Liver (tissue), 9 donors: ENCODE results near the gene DUSP2. TPM values are rescaled to one million over a fixed set of nuclear protein-coding genes. Genes with fewer than 3 reads are reported as not detected.

Experiments
- DNase-seq: peaks from one replicate; pipeline ENCODE4 v3.0.0-alpha.2; 2017; ENCODE audit warnings: low spot score
- H3K27ac ChIP-seq, 2 donors: one replicate each; pipeline ENCODE4 v1.7.0; 2013; ENCODE audit warnings: inconsistent platforms in 2 of 2, low read length in 2 of 2, control low read depth in 1 of 2, low read depth in 1 of 2, mild to moderate bottlenecking in 1 of 2
- H3K27me3 ChIP-seq, 4 donors: one replicate each; pipeline versions ENCODE4 v1.6.1 to v1.7.0; 2013; ENCODE audit warnings: low read length in 3 of 4, inconsistent platforms in 1 of 4, mild to moderate bottlenecking in 1 of 4, moderate library complexity in 1 of 4; ENCODE audit not compliant: control insufficient read depth in 4 of 4, insufficient read depth in 4 of 4
- H3K36me3 ChIP-seq, 4 donors: one replicate each; pipeline versions ENCODE4 v1.6.1 to v1.7.0; 2013; ENCODE audit warnings: low read length in 3 of 4, mild to moderate bottlenecking in 3 of 4, low read depth in 1 of 4, moderate library complexity in 1 of 4; ENCODE audit not compliant: control insufficient read depth in 4 of 4, insufficient read depth in 3 of 4
- H3K4me1 ChIP-seq, 4 donors: one replicate each; pipeline versions ENCODE4 v1.6.1 to v1.7.0; 2013; ENCODE audit warnings: low read length in 3 of 4, mild to moderate bottlenecking in 3 of 4, moderate library complexity in 1 of 4; ENCODE audit not compliant: control insufficient read depth in 4 of 4, insufficient read depth in 4 of 4
- H3K4me3 ChIP-seq, 3 donors: one replicate each; pipeline versions ENCODE4 v1.6.1 to v1.7.0; 2013; ENCODE audit warnings: low read length in 3 of 3, control low read depth in 1 of 3, low read depth in 1 of 3, mild to moderate bottlenecking in 1 of 3
- H3K9ac ChIP-seq, 2 donors: one replicate each; pipeline ENCODE4 v1.7.0; 2013; ENCODE audit warnings: low read length in 2 of 2, mild to moderate bottlenecking in 2 of 2, moderate library complexity in 2 of 2, control low read depth in 1 of 2, low read depth in 1 of 2
- H3K9me3 ChIP-seq, 4 donors: one replicate each; pipeline versions ENCODE4 v1.6.1 to v1.7.0; 2013; ENCODE audit warnings: low read length in 3 of 4; ENCODE audit not compliant: control insufficient read depth in 4 of 4
- EGR1 ChIP-seq, 2 donors: IDR thresholded peaks; 2 replicates each; pipeline ENCODE4 v1.6.1; 2016 to 2018; ENCODE audit warnings: antibody characterized with exemption in 2 of 2, low read depth in 2 of 2
- FOXA1 ChIP-seq: IDR thresholded peaks from 2 replicates; pipeline ENCODE4 v1.6.1; 2016; ENCODE audit warnings: antibody characterized with exemption
- FOXA2 ChIP-seq: IDR thresholded peaks from 2 replicates; pipeline ENCODE4 v1.6.1; 2016; ENCODE audit warnings: antibody characterized with exemption
- GABPA ChIP-seq, 2 donors: IDR thresholded peaks in 1 of 2; conservative IDR thresholded peaks in 1 of 2; 2 replicates each; pipeline ENCODE4 v1.6.1; 2016; ENCODE audit warnings: antibody characterized with exemption in 2 of 2, mild to moderate bottlenecking in 1 of 2, moderate library complexity in 1 of 2
- HNF4A ChIP-seq, 2 donors: conservative IDR thresholded peaks; 2 replicates each; pipeline ENCODE4 v1.6.1; 2016; ENCODE audit warnings: antibody characterized with exemption in 2 of 2, mild to moderate bottlenecking in 2 of 2
- HNF4G ChIP-seq: IDR thresholded peaks from 2 replicates; pipeline ENCODE4 v1.6.1; 2016; ENCODE audit warnings: antibody characterized with exemption
- JUND ChIP-seq, 2 donors: IDR thresholded peaks; 2 replicates each; pipeline ENCODE4 v1.6.1; 2016; ENCODE audit warnings: antibody characterized with exemption in 2 of 2
- RAD21 ChIP-seq, 2 donors: IDR thresholded peaks; 2 replicates each; pipeline ENCODE4 v1.6.1; 2016; ENCODE audit warnings: antibody characterized with exemption in 2 of 2, mild to moderate bottlenecking in 2 of 2
- SP1 ChIP-seq: IDR thresholded peaks from 2 replicates; pipeline ENCODE4 v1.6.1; 2018; ENCODE audit warnings: antibody characterized with exemption, mild to moderate bottlenecking
- TAF1 ChIP-seq: conservative IDR thresholded peaks from 2 replicates; pipeline ENCODE4 v1.6.1; 2016; ENCODE audit warnings: antibody characterized with exemption, mild to moderate bottlenecking
- WGBS: extraction: QIAGEN DNeasy Blood & Tissue Kit; methylation state at CpG from one replicate; pipeline ENCODE4 v1.1.7; 2013; 5-methylcytosine and 5-hydroxymethylcytosine counted together
- polyA plus RNA-seq, 2 donors: library from polyadenylated mRNA; stranded (reverse) in 1 of 2; unstranded in 1 of 2; fragments of 200-250 nt in 1 of 2; fragments of >200 nt in 1 of 2; fragmentation: Nextera tagmentation in 1 of 2; extraction: Ambion mirVana in 1 of 2; gene quantifications; one replicate each; pipeline versions ENCODE4 v1.2.1 to v1.2.3, GENCODE V29; 2013 to 2015
- total RNA-seq, 2 donors: library from RNA; depleted of rRNA; stranded (reverse); fragments of >200 nt; gene quantifications; one replicate each; pipeline ENCODE4 v1.2.3, GENCODE V29; 2014
- TF ChIP-seq, protein P1 (sequence below): IDR thresholded peaks from 2 replicates; pipeline ENCODE4 v1.6.1; 2016; ENCODE audit warnings: antibody characterized with exemption
- TF ChIP-seq, protein P2 (sequence below): IDR thresholded peaks from 2 replicates; pipeline ENCODE4 v1.6.1; 2016; ENCODE audit warnings: antibody characterized with exemption, mild to moderate bottlenecking
- TF ChIP-seq, protein P3 (sequence below): fragments of 150-350 bp; IDR thresholded peaks from 2 replicates; pipeline ENCODE4 v1.5.1; 2017; ENCODE audit warnings: improper control_type of control experiment, low read depth, low read length; ENCODE audit not compliant: missing input control
- donor health status: healthy.
- donor health status: healthy.
- donor health status: healthy.
- donor health status: healthy.
- donor health status: healthy.

DUSP2 gene
- total and polyA plus RNA-seq, 4 donors = 0.99 to 2.8 (median 1.6) TPM

DNA sequence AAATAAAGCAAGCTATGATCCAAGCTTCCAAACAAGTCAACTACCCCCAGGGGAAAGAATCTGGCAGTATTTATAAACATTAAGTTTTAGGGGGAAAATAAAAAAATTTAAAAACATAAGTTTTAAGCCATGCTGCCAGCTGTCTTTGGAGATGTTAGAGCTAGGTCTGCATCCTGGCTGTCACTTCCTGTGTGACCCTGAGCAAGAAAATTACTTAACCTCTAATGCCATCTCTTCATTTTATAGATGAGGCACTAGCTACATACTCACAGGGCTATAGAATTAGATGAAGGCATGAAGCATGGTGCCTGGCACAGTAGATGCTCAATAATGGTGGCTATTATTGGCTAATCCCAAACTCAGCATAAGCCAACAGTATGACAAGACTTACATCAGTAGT, 35.3 kb upstream of the DUSP2 start:
- no peak for TF ChIP-seq FOXA1
- TF ChIP-seq, protein P1, sequence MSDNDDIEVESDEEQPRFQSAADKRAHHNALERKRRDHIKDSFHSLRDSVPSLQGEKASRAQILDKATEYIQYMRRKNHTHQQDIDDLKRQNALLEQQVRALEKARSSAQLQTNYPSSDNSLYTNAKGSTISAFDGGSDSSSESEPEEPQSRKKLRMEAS = no peak
- TF ChIP-seq EGR1 (IDR thresholded peaks at IDR 0.05; ENCODE audit: low read depth in 2 of 2) = no peak
- no peak for TF ChIP-seq TAF1
- no peak for TF ChIP-seq SP1
- TF ChIP-seq FOXA2 = no peak
- no peak for TF ChIP-seq HNF4G
- TF ChIP-seq HNF4A (conservative IDR thresholded peaks at IDR 0.05) = no peak
- no peak for TF ChIP-seq RAD21 (IDR thresholded peaks at IDR 0.05)
- TF ChIP-seq, protein P2, sequence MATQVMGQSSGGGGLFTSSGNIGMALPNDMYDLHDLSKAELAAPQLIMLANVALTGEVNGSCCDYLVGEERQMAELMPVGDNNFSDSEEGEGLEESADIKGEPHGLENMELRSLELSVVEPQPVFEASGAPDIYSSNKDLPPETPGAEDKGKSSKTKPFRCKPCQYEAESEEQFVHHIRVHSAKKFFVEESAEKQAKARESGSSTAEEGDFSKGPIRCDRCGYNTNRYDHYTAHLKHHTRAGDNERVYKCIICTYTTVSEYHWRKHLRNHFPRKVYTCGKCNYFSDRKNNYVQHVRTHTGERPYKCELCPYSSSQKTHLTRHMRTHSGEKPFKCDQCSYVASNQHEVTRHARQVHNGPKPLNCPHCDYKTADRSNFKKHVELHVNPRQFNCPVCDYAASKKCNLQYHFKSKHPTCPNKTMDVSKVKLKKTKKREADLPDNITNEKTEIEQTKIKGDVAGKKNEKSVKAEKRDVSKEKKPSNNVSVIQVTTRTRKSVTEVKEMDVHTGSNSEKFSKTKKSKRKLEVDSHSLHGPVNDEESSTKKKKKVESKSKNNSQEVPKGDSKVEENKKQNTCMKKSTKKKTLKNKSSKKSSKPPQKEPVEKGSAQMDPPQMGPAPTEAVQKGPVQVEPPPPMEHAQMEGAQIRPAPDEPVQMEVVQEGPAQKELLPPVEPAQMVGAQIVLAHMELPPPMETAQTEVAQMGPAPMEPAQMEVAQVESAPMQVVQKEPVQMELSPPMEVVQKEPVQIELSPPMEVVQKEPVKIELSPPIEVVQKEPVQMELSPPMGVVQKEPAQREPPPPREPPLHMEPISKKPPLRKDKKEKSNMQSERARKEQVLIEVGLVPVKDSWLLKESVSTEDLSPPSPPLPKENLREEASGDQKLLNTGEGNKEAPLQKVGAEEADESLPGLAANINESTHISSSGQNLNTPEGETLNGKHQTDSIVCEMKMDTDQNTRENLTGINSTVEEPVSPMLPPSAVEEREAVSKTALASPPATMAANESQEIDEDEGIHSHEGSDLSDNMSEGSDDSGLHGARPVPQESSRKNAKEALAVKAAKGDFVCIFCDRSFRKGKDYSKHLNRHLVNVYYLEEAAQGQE = no peak
- no peak for TF ChIP-seq GABPA (IDR thresholded peaks at IDR 0.05 in 1 of 2, conservative IDR thresholded peaks at IDR 0.05 in 1 of 2)
- TF ChIP-seq, protein P3, sequence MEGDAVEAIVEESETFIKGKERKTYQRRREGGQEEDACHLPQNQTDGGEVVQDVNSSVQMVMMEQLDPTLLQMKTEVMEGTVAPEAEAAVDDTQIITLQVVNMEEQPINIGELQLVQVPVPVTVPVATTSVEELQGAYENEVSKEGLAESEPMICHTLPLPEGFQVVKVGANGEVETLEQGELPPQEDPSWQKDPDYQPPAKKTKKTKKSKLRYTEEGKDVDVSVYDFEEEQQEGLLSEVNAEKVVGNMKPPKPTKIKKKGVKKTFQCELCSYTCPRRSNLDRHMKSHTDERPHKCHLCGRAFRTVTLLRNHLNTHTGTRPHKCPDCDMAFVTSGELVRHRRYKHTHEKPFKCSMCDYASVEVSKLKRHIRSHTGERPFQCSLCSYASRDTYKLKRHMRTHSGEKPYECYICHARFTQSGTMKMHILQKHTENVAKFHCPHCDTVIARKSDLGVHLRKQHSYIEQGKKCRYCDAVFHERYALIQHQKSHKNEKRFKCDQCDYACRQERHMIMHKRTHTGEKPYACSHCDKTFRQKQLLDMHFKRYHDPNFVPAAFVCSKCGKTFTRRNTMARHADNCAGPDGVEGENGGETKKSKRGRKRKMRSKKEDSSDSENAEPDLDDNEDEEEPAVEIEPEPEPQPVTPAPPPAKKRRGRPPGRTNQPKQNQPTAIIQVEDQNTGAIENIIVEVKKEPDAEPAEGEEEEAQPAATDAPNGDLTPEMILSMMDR = no peak
- DNase-seq = no peak
- H3K27me3 ChIP-seq = no peaks in the 10 kb centered on the region
- peaks cover 9 to 17% (median 14%) of the 10 kb centered on the region in 4 donors for H3K36me3 ChIP-seq
- no peaks in the 10 kb centered on the region for H3K9me3 ChIP-seq
- no peak overlapping the region for H3K27ac ChIP-seq
- no peak overlapping the region for H3K4me3 ChIP-seq
- no peaks in the 10 kb centered on the region for H3K4me1 ChIP-seq
- H3K9ac ChIP-seq = no peak overlapping the region

DNA sequence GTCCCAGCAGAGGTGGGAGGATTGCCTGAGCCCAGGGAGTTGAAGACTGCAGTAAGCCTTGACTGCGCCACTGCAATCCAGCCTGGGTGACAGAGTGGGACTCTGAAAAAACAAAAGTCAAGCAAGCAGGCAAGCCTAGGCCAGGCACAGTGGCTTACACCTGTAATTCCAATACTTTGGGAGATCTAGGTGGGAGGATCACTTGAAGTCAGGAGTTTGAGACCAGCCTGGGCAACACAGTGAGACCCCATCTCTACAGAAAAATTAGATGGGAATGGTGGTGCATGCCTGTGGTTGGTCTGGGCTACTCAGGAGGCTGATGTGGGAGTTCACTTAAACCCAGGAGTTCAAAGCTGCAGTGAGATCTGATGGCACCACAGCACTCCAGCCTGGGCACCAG, 34.8 kb upstream of the DUSP2 start:
- no peak overlapping the region for H3K27ac ChIP-seq
- WGBS = 94% methylated on average over 1 of the region's 1 CpG
- no peak overlapping the region for H3K4me3 ChIP-seq
- no peaks in the 10 kb centered on the region for H3K4me1 ChIP-seq
- no peaks in the 10 kb centered on the region for H3K9me3 ChIP-seq
- no peak for DNase-seq
- H3K36me3 ChIP-seq = peaks cover 7 to 12% (median 9%) of the 10 kb centered on the region in 4 donors
- H3K9ac ChIP-seq = no peak overlapping the region
- TF ChIP-seq JUND (IDR thresholded peaks at IDR 0.05) (no peak), FOXA2 (no peak)
- TF ChIP-seq, protein P2 = no peak
- no peaks in the 10 kb centered on the region for H3K27me3 ChIP-seq
